B cell (primary cell): ENCODE measurements around the gene CCDC146. TPM values are rescaled to one million over a fixed set of nuclear protein-coding genes. Genes with fewer than 3 reads are reported as not detected.

ENCODE experiments used
- ATAC-seq: fragments of 200-7000 bp; cut with Tn5 transposase; one replicate; pipeline ENCODE4 v1.10.0; 2021; ENCODE audit warnings: low read depth, mild to moderate bottlenecking, moderate number of reproducible peaks, moderate library complexity
- CTCF ChIA-PET: fragments of 350-600 bp; sonication (Branson Sonifier 250); formaldehyde crosslinking; loops from one replicate; lab custom pipeline; 2021; ENCODE audit warnings: antibody characterized with exemption, inconsistent platforms; lab: Charles Lee
- POLR2A ChIA-PET: fragments of 350-600 bp; sonication (Branson Sonifier 250); formaldehyde crosslinking; loops from one replicate; lab custom pipeline; 2021; ENCODE audit warnings: antibody characterized with exemption; lab: Charles Lee
- DNase-seq: peaks from one replicate; pipeline ENCODE4 v3.0.0; 2013
- H2AFZ ChIP-seq: 2 replicates; pipeline ENCODE4 v1.6.1; 2012; ENCODE audit warnings: mild to moderate bottlenecking, low read depth, low read length; ENCODE audit not compliant: insufficient read depth, poor library complexity, severe bottlenecking
- H3K27ac ChIP-seq, 2 donors: 1 replicate in 1 of 2; 2 replicates in 1 of 2; pipeline ENCODE4 v1.5.1; 2012 to 2013; ENCODE audit warnings: low read length in 2 of 2, mild to moderate bottlenecking in 2 of 2, moderate library complexity in 1 of 2
- H3K27me3 ChIP-seq, 4 experiments: fragments of 200-600 bp in 1 of 4; sonication (generic) in 1 of 4; replicated peaks in 1 of 4; 1 replicate in 2 of 4; 2 replicates in 2 of 4; pipeline versions ENCODE4 v1.6.1 to v1.7.0; 2013 to 2016; ENCODE audit warnings: low read length in 3 of 4, mild to moderate bottlenecking in 2 of 4, mixed read lengths in 1 of 4, moderate library complexity in 1 of 4; ENCODE audit not compliant: insufficient read depth in 4 of 4, control insufficient read depth in 3 of 4; ENCODE audit errors: control extremely low read depth in 1 of 4
- H3K36me3 ChIP-seq, 2 experiments: replicated peaks in 1 of 2; 1 replicate in 1 of 2; 2 replicates in 1 of 2; pipeline versions ENCODE4 v1.6.1 to v1.7.1; 2013; ENCODE audit warnings: low read length in 1 of 2; ENCODE audit not compliant: insufficient read depth in 2 of 2, control insufficient read depth in 1 of 2; ENCODE audit errors: control extremely low read depth in 1 of 2, extremely low read depth in 1 of 2
- H3K4me1 ChIP-seq, 2 donors: fragments of 200-600 bp in 1 of 2; sonication (generic) in 1 of 2; 1 replicate in 1 of 2; 2 replicates in 1 of 2; pipeline versions ENCODE4 v1.5.1 to v1.6.1; 2013 to 2017; ENCODE audit warnings: low read length in 2 of 2; ENCODE audit not compliant: control insufficient read depth in 2 of 2, insufficient read depth in 2 of 2
- H3K4me2 ChIP-seq: replicated peaks from 2 replicates; pipeline ENCODE3; 2012; ENCODE audit warnings: mild to moderate bottlenecking, low read depth, low read length; ENCODE audit not compliant: poor library complexity, severe bottlenecking
- H3K4me3 ChIP-seq, 5 experiments: fragments of 200-600 bp in 1 of 5; sonication (generic) in 1 of 5; 1 replicate in 3 of 5; 2 replicates in 2 of 5; pipeline versions ENCODE4 v1.5.1 to v1.7.0; 2011 to 2016; ENCODE audit warnings: low read length in 4 of 5, mild to moderate bottlenecking in 4 of 5, low read depth in 2 of 5, control low read depth in 1 of 5, moderate library complexity in 1 of 5; ENCODE audit not compliant: insufficient read depth in 1 of 5; ENCODE audit errors: control extremely low read depth in 1 of 5, extremely low read depth in 1 of 5
- H3K79me2 ChIP-seq: fragments of 200-600 bp; sonication (generic); one replicate; pipeline ENCODE4 v1.6.0; 2016; ENCODE audit warnings: low read length; ENCODE audit not compliant: control insufficient read depth, insufficient read depth
- H3K9ac ChIP-seq: fragments of 200-600 bp; sonication (generic); 2 replicates; pipeline ENCODE4 v1.6.1; 2017; ENCODE audit warnings: mild to moderate bottlenecking, low read length, moderate library complexity
- H3K9me3 ChIP-seq, 3 donors: one replicate each; pipeline versions ENCODE4 v1.6.1 to v1.7.1; 2013; ENCODE audit warnings: low read length in 2 of 3; ENCODE audit not compliant: control insufficient read depth in 2 of 3, insufficient read depth in 1 of 3; ENCODE audit errors: control extremely low read depth in 1 of 3
- H4K20me1 ChIP-seq: 2 replicates; pipeline ENCODE4 v1.6.0; 2012; ENCODE audit warnings: mild to moderate bottlenecking, low read length; ENCODE audit not compliant: insufficient read depth, control insufficient read depth, poor library complexity, severe bottlenecking
- H3K27ac Mint-ChIP-seq: one replicate; pipeline ENCODE4 v1.8.0; 2021; ENCODE audit warnings: mixed read lengths
- H3K27me3 Mint-ChIP-seq: one replicate; pipeline ENCODE4 v1.8.0; 2021; ENCODE audit warnings: mixed read lengths
- H3K4me1 Mint-ChIP-seq: one replicate; pipeline ENCODE4 v1.8.0; 2021; ENCODE audit warnings: mixed read lengths
- H3K4me3 Mint-ChIP-seq: one replicate; pipeline ENCODE4 v1.8.0; 2021; ENCODE audit warnings: mixed read lengths
- H3K9me3 Mint-ChIP-seq: one replicate; pipeline ENCODE4 v1.8.0; 2022; ENCODE audit warnings: mixed read lengths; ENCODE audit not compliant: insufficient read depth
- CTCF ChIP-seq: fragments of 200-600 bp; IDR thresholded peaks from one replicate; pipeline ENCODE4 v1.8.0; 2022; ENCODE audit warnings: antibody characterized with exemption, mild to moderate bottlenecking
- EZH2 ChIP-seq: IDR thresholded peaks from 2 replicates; pipeline ENCODE4 v1.6.1; 2012; ENCODE audit warnings: borderline replicate concordance, low read depth, mild to moderate bottlenecking, moderate library complexity, low read length; ENCODE audit not compliant: insufficient read depth, poor library complexity, severe bottlenecking
- WGBS: methylation state at CpG from one replicate; pipeline ENCODE4 v1.1.5; 2013; ENCODE audit warnings: missing lambda C conversion rate; ENCODE audit not compliant: insufficient coverage; 5-methylcytosine and 5-hydroxymethylcytosine counted together
- intact Hi-C: fragments of 100-400 bp; cut with micrococcal nuclease; formaldehyde crosslinking; loops from one replicate; pipeline ENCODE4 v1.10.0; 2022
- polyA plus RNA-seq: library from polyadenylated mRNA; depleted of rRNA; stranded (reverse); fragments of >200 nt; gene quantifications from 2 replicates; pipeline ENCODE4 v1.2.3, GENCODE V29; 2012
- total RNA-seq, 2 donors: library from RNA; stranded (reverse); fragments of 120-200 nt in 1 of 2; gene quantifications; 1 replicate in 1 of 2; 2 replicates in 1 of 2; pipeline versions ENCODE4 v1.2.3 to v1.2.4, GENCODE V29; 2013 to 2022

Gene CCDC146
- total and polyA plus RNA-seq, 2 donors (not counting 1 experiment from before 2014, with no cell fraction given) = 5.6 to 8.5 TPM

GRCh38 chr7:77258014-77258413, 135.6 kb downstream of the CCDC146 start:
- H3K36me3 ChIP-seq = no peaks in the 10 kb centered on the region
- Mint-ChIP-seq H3K27me3 (no peaks in the 10 kb centered on the region), H3K9me3 (no peaks in the 10 kb centered on the region), H3K27ac (no peak overlapping the region), H3K4me1 (no peaks in the 10 kb centered on the region), H3K4me3 (no peak overlapping the region)
- WGBS = no CpG with 5 or more reads among the region's 1 CpG
- no peaks in the 10 kb centered on the region for H3K27me3 ChIP-seq
- DNase-seq = no peak
- H3K27ac ChIP-seq = no peak overlapping the region
- H3K9ac ChIP-seq = no peak overlapping the region
- intact Hi-C loops = no loop called here
- no peak overlapping the region for H3K4me3 ChIP-seq
- CTCF ChIA-PET = interaction anchor here (0.7 to 2.4 kb wide), 2 partner anchors 11 to 16 kb away, joined by 3 to 14 read pairs; no protein-coding TSS in a partner anchor
- H2AFZ ChIP-seq = no peak overlapping the region
- no peak overlapping the region for H3K4me2 ChIP-seq
- no peaks in the 10 kb centered on the region for H3K79me2 ChIP-seq
- ATAC-seq = no peak
- H3K9me3 ChIP-seq = no peaks in the 10 kb centered on the region
- no peak for TF ChIP-seq EZH2
- TF ChIP-seq CTCF = no peak
- no peaks in the 10 kb centered on the region for H3K4me1 ChIP-seq
- no peaks in the 10 kb centered on the region for H4K20me1 ChIP-seq
- POLR2A ChIA-PET = no interaction called here

GRCh38 chr7:77258593-77258992, 136.2 kb downstream of the CCDC146 start:
- TF ChIP-seq EZH2 (no peak), CTCF (no peak)
- WGBS = 100% methylated on average over 2 of the region's 6 CpGs
- Histone ChIP-seq H3K4me1 (no peaks in the 10 kb centered on the region), H3K4me2 (no peak overlapping the region), H3K9ac (no peak overlapping the region), H4K20me1 (no peaks in the 10 kb centered on the region), H3K27me3 (no peaks in the 10 kb centered on the region), H2AFZ (no peak overlapping the region), H3K36me3 (no peaks in the 10 kb centered on the region), H3K9me3 (no peaks in the 10 kb centered on the region), H3K4me3 (no peak overlapping the region), H3K79me2 (no peaks in the 10 kb centered on the region), H3K27ac (no peak overlapping the region)
- CTCF ChIA-PET = interaction anchor here (0.7 to 2.4 kb wide), 2 partner anchors 11 to 16 kb away, joined by 3 to 14 read pairs; no protein-coding TSS in a partner anchor
- POLR2A ChIA-PET = no interaction called here
- no peaks in the 10 kb centered on the region for H3K4me1 Mint-ChIP-seq
- no peak overlapping the region for H3K4me3 Mint-ChIP-seq
- intact Hi-C loops = no loop called here
- ATAC-seq (no peak), DNase-seq (no peak)
- H3K27ac Mint-ChIP-seq = no peak overlapping the region
- no peaks in the 10 kb centered on the region for H3K27me3 Mint-ChIP-seq
- no peaks in the 10 kb centered on the region for H3K9me3 Mint-ChIP-seq
